HL-60 (cell line): ENCODE results near the gene PKP4.

Experiments
- CTCF ChIP-seq: IDR thresholded peaks from one replicate; pipeline ENCODE4 v1.5.1; 2011; ENCODE audit warnings: low read length, control low read depth, inconsistent platforms; ENCODE audit not compliant: insufficient read depth
- POLR2AphosphoS5 ChIP-seq: IDR thresholded peaks from 2 replicates; pipeline ENCODE4 v1.6.1; 2012; ENCODE audit warnings: low read depth
- TF ChIP-seq, protein P1 (sequence below): IDR thresholded peaks from 2 replicates; pipeline ENCODE4 v1.6.1; 2012; ENCODE audit warnings: low read depth; ENCODE audit not compliant: insufficient replicate concordance

DNA sequence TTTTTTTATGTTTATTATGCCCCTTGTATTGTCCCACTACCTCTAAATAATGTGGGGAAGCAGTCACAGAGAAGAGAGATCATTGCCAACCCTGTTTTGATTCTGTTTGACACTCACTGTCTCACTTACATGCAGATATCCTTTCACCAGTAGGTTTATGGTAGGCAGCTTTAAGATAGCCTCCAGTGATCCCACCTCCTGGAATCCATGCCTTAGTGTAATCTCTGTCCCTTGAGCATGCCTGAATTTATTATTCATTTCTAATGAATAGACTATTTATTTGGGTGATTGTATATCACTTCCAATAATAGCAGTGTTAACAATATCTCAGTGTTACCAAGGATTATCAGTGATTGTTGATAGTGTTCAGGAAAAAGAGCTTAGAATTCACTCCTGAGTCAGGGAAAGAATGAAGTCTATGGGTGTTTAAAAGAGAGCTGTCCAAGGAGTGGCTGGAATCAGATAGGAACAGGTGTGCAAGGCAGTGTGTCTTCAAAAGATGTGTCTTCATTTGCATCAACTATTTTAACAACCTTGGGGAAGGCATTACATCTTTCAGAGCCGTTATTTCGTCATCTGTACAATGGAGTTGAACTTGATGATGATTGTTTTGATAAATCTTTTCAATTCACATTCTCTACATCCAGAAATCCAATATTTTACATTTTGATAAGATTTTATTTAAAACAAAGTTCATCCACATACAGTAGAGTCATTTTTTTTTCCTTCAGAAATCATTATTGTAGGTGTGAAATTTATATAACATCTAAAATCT, 31.9 kb downstream of the PKP4 start:
- TF ChIP-seq CTCF (no peak), POLR2AphosphoS5 (no peak)
- TF ChIP-seq, protein P1, sequence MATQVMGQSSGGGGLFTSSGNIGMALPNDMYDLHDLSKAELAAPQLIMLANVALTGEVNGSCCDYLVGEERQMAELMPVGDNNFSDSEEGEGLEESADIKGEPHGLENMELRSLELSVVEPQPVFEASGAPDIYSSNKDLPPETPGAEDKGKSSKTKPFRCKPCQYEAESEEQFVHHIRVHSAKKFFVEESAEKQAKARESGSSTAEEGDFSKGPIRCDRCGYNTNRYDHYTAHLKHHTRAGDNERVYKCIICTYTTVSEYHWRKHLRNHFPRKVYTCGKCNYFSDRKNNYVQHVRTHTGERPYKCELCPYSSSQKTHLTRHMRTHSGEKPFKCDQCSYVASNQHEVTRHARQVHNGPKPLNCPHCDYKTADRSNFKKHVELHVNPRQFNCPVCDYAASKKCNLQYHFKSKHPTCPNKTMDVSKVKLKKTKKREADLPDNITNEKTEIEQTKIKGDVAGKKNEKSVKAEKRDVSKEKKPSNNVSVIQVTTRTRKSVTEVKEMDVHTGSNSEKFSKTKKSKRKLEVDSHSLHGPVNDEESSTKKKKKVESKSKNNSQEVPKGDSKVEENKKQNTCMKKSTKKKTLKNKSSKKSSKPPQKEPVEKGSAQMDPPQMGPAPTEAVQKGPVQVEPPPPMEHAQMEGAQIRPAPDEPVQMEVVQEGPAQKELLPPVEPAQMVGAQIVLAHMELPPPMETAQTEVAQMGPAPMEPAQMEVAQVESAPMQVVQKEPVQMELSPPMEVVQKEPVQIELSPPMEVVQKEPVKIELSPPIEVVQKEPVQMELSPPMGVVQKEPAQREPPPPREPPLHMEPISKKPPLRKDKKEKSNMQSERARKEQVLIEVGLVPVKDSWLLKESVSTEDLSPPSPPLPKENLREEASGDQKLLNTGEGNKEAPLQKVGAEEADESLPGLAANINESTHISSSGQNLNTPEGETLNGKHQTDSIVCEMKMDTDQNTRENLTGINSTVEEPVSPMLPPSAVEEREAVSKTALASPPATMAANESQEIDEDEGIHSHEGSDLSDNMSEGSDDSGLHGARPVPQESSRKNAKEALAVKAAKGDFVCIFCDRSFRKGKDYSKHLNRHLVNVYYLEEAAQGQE = no peak
